Stimulated activated CD8-positive, alpha-beta memory T cell treated with anti-CD3 and anti-CD28 coated beads, Interleukin-12 subunit alpha, Interleukin-12 subunit beta, amount 100 ng/mL, for 24 hours (primary cell): Measurements from ENCODE around the gene CNTNAP2.
"Not testable (repeated sequence)": the region's sequence is repeated elsewhere in the genome, so short reads cannot be mapped to it uniquely, and the experiment has no call there.

Experiments used
- DNase-seq: peaks from one replicate; pipeline ENCODE4 v3.0.0-alpha.2; 2020; ENCODE audit errors: extremely low read depth

CNTNAP2 gene

GRCh38 chr7:148437043-148437442 is 2320.4 kb downstream of the CNTNAP2 start:
- no peak for DNase-seq

GRCh38 chr7:148442141-148442655 is 2325.6 kb downstream of the CNTNAP2 start:
- DNase-seq: no peak

GRCh38 chr7:148442933-148443332 is 2326.3 kb downstream of the CNTNAP2 start:
- no peak for DNase-seq

GRCh38 chr7:148445260-148446044 is 2328.9 kb downstream of the CNTNAP2 start:
- no peak for DNase-seq

- DNase-seq: no peak
These were observed 2330.7 kb downstream of the CNTNAP2 start for GRCh38 chr7:148447221-148447849.

GRCh38 chr7:148451526-148451925 is 2334.9 kb downstream of the CNTNAP2 start:
- DNase-seq: not testable (repeated sequence)

- DNase-seq: no peak
These were observed 2339.8 kb downstream of the CNTNAP2 start for GRCh38 chr7:148456351-148456750.

- no peak for DNase-seq
These were observed 2340.8 kb downstream of the CNTNAP2 start for GRCh38 chr7:148457310-148457921.

GRCh38 chr7:148458263-148458662 is 2341.7 kb downstream of the CNTNAP2 start:
- no peak for DNase-seq

GRCh38 chr7:148461392-148462179 is 2345.0 kb downstream of the CNTNAP2 start:
- no peak for DNase-seq

GRCh38 chr7:148462774-148463173 is 2346.2 kb downstream of the CNTNAP2 start:
- not testable (repeated sequence) for DNase-seq

- no peak for DNase-seq
These were observed 2346.6 kb downstream of the CNTNAP2 start for GRCh38 chr7:148463210-148463609.

GRCh38 chr7:148464947-148465346 is 2348.3 kb downstream of the CNTNAP2 start:
- DNase-seq: no peak

- DNase-seq: not testable (repeated sequence)
These were observed 2348.8 kb downstream of the CNTNAP2 start for GRCh38 chr7:148465441-148465840.

GRCh38 chr7:148466120-148466519 is 2349.5 kb downstream of the CNTNAP2 start:
- DNase-seq: no peak

- no peak for DNase-seq
These were observed 2352.1 kb downstream of the CNTNAP2 start for GRCh38 chr7:148468700-148469098.
